GM23338 (cell line): Measurements from ENCODE around the gene CMTR1. TPM values are rescaled to one million over a fixed set of nuclear protein-coding genes. Genes with fewer than 3 reads are reported as not detected.

Experiments used
- ATAC-seq: fragments of 200-7000 bp; cut with Tn5 transposase; 3 replicates; pipeline ENCODE4 v1.9.1; 2020
- DNase-seq: peaks from one replicate; pipeline ENCODE4 v3.0.0-alpha.2; 2015; ENCODE audit warnings: low spot score
- H2AFZ ChIP-seq: fragments of 200-600 bp; sonication (generic); 2 replicates; pipeline ENCODE4 v1.8.0; 2016; ENCODE audit warnings: antibody characterized with exemption, mild to moderate bottlenecking, moderate library complexity
- H3F3A ChIP-seq: fragments of 200-600 bp; sonication (generic); replicated peaks from 2 replicates; pipeline ENCODE4 v1.8.0; 2017; ENCODE audit warnings: antibody characterized with exemption, mixed run types, low read depth
- H3K27ac ChIP-seq: fragments of 200-600 bp; sonication (generic); 2 replicates; pipeline ENCODE4 v1.6.1; 2016; ENCODE audit warnings: low read depth
- H3K27me3 ChIP-seq: fragments of 200-600 bp; sonication (generic); 2 replicates; pipeline ENCODE4 v1.8.0; 2016; ENCODE audit warnings: mild to moderate bottlenecking, mixed run types, moderate library complexity; ENCODE audit not compliant: insufficient read depth
- H3K36me3 ChIP-seq: fragments of 200-600 bp; sonication (generic); 2 replicates; pipeline ENCODE4 v1.8.0; 2016; ENCODE audit warnings: mild to moderate bottlenecking; ENCODE audit not compliant: insufficient read depth
- H3K4me1 ChIP-seq: fragments of 200-600 bp; sonication (generic); 2 replicates; pipeline ENCODE4 v1.8.0; 2016; ENCODE audit warnings: mild to moderate bottlenecking, moderate library complexity; ENCODE audit not compliant: insufficient read depth
- H3K4me2 ChIP-seq: fragments of 200-600 bp; sonication (generic); 2 replicates; pipeline ENCODE4 v1.7.1; 2017; ENCODE audit warnings: mixed run types
- H3K4me3 ChIP-seq: fragments of 200-600 bp; sonication (generic); 2 replicates; pipeline ENCODE4 v1.6.1; 2016; ENCODE audit warnings: mixed run types
- H3K79me2 ChIP-seq: fragments of 200-600 bp; sonication (generic); replicated peaks from 2 replicates; pipeline ENCODE4 v1.8.0; 2017; ENCODE audit warnings: mild to moderate bottlenecking; ENCODE audit not compliant: insufficient read depth
- H3K9me2 ChIP-seq: fragments of 200-600 bp; sonication (generic); 2 replicates; pipeline ENCODE4 v1.8.0; 2017; ENCODE audit not compliant: insufficient read depth
- H4K20me1 ChIP-seq: fragments of 200-600 bp; sonication (generic); replicated peaks from 2 replicates; pipeline ENCODE4 v1.8.0; 2017; ENCODE audit warnings: mild to moderate bottlenecking; ENCODE audit not compliant: insufficient read depth
- H3K27ac Mint-ChIP-seq: 2 replicates; pipeline ENCODE4 v1.8.0; 2020; ENCODE audit warnings: inconsistent platforms, mild to moderate bottlenecking, moderate library complexity, mixed read lengths
- H3K27me3 Mint-ChIP-seq: 3 replicates; pipeline ENCODE4 v1.8.0; 2022; ENCODE audit warnings: low read depth, mild to moderate bottlenecking, moderate library complexity, mixed read lengths, inconsistent platforms; ENCODE audit not compliant: insufficient read depth, poor library complexity
- H3K36me3 Mint-ChIP-seq: 3 replicates; pipeline ENCODE4 v1.8.0; 2021; ENCODE audit warnings: low read depth, mild to moderate bottlenecking, inconsistent platforms, moderate library complexity, mixed read lengths
- H3K4me1 Mint-ChIP-seq: 3 replicates; pipeline ENCODE4 v1.8.0; 2020; ENCODE audit warnings: mild to moderate bottlenecking, inconsistent platforms, mixed read lengths
- H3K4me3 Mint-ChIP-seq: 3 replicates; pipeline ENCODE4 v1.8.0; 2021; ENCODE audit warnings: moderate library complexity, mild to moderate bottlenecking, inconsistent platforms, mixed read lengths
- H3K9me3 Mint-ChIP-seq: 3 replicates; pipeline ENCODE4 v1.8.0; 2020; ENCODE audit warnings: moderate library complexity, mild to moderate bottlenecking, inconsistent platforms, mixed read lengths
- CREB1 ChIP-seq: fragments of 250-450 bp; sonication (Bioruptor Pico); IDR thresholded peaks from 2 replicates; pipeline ENCODE4 v1.5.0; 2020; ENCODE audit warnings: low read depth, mild to moderate bottlenecking, moderate library complexity
- EZH2phosphoT487 ChIP-seq: fragments of 200-600 bp; sonication (generic); IDR thresholded peaks from one replicate; pipeline ENCODE4 v1.8.1; 2018; ENCODE audit warnings: antibody characterized with exemption; ENCODE audit not compliant: unreplicated experiment
- NANOG ChIP-seq: IDR thresholded peaks from 2 replicates; pipeline ENCODE4 v1.6.1; 2016; ENCODE audit warnings: antibody characterized with exemption, borderline replicate concordance
- ZNF114 ChIP-seq: fragments of 250-450 bp; sonication (Bioruptor Pico); IDR thresholded peaks from 2 replicates; pipeline ENCODE4 v1.5.0; 2020; ENCODE audit warnings: mild to moderate bottlenecking, moderate library complexity
- ZNF331 ChIP-seq: fragments of 250-450 bp; sonication (Bioruptor Pico); IDR thresholded peaks from 2 replicates; pipeline ENCODE4 v1.5.0; 2020; ENCODE audit warnings: low read depth, mild to moderate bottlenecking, moderate library complexity
- polyA plus RNA-seq: library from polyadenylated mRNA; unstranded; fragments of >200 nt; fragmentation: Nextera tagmentation; extraction: Ambion mirVana; gene quantifications from 2 replicates; pipeline ENCODE4 v1.2.1, GENCODE V29; 2016
- total RNA-seq: library from RNA; depleted of rRNA; stranded (reverse); fragments of >200 nt; shearing (Covaris generic); gene quantifications from 2 replicates; pipeline ENCODE4 v1.2.3, GENCODE V29; 2014
- TF ChIP-seq, protein P1 (sequence below): fragments of 250-450 bp; sonication (Bioruptor Pico); IDR thresholded peaks from 2 replicates; pipeline ENCODE4 v1.5.0; 2020; ENCODE audit warnings: mild to moderate bottlenecking, moderate library complexity
- TF ChIP-seq, protein P2 (sequence below): IDR thresholded peaks from 2 replicates; pipeline ENCODE4 v1.6.1; 2016; ENCODE audit warnings: antibody characterized with exemption

CMTR1 gene
- total and polyA plus RNA-seq, 2 experiments from 2014 or later, result 7.3 to 36.4 TPM

DNA sequence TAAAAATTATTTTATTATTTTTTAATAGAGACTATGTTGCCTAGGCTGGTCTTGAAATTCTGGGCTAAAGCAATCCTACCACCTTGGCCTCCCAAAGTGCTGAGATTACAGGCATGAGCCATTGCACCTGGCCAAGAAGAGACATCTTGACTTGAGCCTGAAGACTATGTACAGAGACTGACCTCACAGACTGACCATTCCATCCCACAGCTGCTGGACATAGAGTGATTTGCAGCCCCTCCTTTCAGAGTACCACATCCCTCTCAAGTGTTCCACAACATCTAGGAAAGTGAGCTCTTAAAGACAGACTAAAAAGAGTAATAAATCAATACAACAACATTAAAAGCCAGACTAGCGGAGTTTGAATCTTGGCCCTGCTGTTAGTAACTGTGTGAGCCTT lies 40.2 kb upstream of the CMTR1 start (continued):
- TF ChIP-seq ZNF114, result no peak

DNA sequence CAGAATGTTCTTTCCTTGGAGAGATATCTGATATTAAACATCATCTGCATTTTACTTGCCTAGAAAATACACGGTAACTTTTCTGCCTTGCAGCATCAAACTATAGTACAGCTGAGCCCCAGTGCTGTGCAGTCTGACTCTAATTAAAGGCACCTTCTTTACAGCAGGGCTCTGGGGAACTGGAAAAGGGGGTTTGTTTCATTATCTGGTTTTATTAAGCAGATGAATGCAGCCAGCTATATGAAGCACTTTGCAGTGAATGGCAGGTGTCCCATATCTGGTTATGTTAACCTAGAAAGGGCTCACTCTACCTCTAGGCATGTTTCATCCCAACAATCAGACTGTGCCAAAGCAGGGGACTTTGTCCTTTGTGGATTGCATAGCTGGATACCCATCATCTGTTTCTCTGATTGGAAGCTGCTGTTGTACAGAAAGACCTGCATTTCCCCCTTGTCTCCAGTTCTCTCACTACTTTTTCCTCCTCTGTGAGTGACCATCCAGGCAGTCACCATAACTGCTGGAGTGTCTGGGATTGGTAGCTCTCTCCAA lies 39.6 kb upstream of the CMTR1 start:
- Mint-ChIP-seq H3K36me3 (peaks cover 5% of the 10 kb centered on the region; the same call in 1 of the 3 replicates), H3K4me3 (no peak overlapping the region), H3K9me3 (no peaks in the 10 kb centered on the region), H3K4me1 (no peaks in the 10 kb centered on the region), H3K27ac (no peak overlapping the region), H3K27me3 (no peaks in the 10 kb centered on the region)
- H3K27me3 ChIP-seq, result no peaks in the 10 kb centered on the region
- H3F3A ChIP-seq, result no peaks in the 10 kb centered on the region
- peaks cover 20% of the 10 kb centered on the region; the same call in 1 of the 2 replicates for H3K36me3 ChIP-seq
- H2AFZ ChIP-seq, result no peak overlapping the region
- H3K79me2 ChIP-seq, result no peaks in the 10 kb centered on the region
- H3K4me1 ChIP-seq, result no peaks in the 10 kb centered on the region
- H3K4me3 ChIP-seq, result no peak overlapping the region
- no peak for DNase-seq
- no peak overlapping the region for H3K4me2 ChIP-seq
- H4K20me1 ChIP-seq, result no peaks in the 10 kb centered on the region
- no peak overlapping the region for H3K27ac ChIP-seq
- TF ChIP-seq CREB1 (CRISPR knock-in tag), result no peak
- TF ChIP-seq, protein P1, sequence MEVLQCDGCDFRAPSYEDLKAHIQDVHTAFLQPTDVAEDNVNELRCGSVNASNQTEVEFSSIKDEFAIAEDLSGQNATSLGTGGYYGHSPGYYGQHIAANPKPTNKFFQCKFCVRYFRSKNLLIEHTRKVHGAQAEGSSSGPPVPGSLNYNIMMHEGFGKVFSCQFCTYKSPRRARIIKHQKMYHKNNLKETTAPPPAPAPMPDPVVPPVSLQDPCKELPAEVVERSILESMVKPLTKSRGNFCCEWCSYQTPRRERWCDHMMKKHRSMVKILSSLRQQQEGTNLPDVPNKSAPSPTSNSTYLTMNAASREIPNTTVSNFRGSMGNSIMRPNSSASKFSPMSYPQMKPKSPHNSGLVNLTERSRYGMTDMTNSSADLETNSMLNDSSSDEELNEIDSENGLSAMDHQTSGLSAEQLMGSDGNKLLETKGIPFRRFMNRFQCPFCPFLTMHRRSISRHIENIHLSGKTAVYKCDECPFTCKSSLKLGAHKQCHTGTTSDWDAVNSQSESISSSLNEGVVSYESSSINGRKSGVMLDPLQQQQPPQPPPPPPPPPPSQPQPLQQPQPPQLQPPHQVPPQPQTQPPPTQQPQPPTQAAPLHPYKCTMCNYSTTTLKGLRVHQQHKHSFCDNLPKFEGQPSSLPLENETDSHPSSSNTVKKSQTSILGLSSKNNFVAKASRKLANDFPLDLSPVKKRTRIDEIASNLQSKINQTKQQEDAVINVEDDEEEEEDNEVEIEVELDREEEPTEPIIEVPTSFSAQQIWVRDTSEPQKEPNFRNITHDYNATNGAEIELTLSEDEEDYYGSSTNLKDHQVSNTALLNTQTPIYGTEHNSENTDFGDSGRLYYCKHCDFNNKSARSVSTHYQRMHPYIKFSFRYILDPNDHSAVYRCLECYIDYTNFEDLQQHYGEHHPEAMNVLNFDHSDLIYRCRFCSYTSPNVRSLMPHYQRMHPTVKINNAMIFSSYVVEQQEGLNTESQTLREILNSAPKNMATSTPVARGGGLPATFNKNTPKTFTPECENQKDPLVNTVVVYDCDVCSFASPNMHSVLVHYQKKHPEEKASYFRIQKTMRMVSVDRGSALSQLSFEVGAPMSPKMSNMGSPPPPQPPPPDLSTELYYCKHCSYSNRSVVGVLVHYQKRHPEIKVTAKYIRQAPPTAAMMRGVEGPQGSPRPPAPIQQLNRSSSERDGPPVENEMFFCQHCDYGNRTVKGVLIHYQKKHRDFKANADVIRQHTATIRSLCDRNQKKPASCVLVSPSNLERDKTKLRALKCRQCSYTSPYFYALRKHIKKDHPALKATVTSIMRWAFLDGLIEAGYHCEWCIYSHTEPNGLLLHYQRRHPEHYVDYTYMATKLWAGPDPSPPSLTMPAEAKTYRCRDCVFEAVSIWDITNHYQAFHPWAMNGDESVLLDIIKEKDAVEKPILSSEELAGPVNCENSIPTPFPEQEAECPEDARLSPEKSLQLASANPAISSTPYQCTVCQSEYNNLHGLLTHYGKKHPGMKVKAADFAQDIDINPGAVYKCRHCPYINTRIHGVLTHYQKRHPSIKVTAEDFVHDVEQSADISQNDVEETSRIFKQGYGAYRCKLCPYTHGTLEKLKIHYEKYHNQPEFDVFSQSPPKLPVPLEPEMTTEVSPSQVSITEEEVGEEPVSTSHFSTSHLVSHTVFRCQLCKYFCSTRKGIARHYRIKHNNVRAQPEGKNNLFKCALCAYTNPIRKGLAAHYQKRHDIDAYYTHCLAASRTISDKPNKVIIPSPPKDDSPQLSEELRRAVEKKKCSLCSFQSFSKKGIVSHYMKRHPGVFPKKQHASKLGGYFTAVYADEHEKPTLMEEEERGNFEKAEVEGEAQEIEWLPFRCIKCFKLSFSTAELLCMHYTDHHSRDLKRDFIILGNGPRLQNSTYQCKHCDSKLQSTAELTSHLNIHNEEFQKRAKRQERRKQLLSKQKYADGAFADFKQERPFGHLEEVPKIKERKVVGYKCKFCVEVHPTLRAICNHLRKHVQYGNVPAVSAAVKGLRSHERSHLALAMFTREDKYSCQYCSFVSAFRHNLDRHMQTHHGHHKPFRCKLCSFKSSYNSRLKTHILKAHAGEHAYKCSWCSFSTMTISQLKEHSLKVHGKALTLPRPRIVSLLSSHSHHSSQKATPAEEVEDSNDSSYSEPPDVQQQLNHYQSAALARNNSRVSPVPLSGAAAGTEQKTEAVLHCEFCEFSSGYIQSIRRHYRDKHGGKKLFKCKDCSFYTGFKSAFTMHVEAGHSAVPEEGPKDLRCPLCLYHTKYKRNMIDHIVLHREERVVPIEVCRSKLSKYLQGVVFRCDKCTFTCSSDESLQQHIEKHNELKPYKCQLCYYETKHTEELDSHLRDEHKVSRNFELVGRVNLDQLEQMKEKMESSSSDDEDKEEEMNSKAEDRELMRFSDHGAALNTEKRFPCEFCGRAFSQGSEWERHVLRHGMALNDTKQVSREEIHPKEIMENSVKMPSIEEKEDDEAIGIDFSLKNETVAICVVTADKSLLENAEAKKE (CRISPR knock-in tag), result no peak
- no peak for TF ChIP-seq EZH2phosphoT487
- no peak for TF ChIP-seq ZNF331 (CRISPR knock-in tag)
- TF ChIP-seq ZNF114, result no peak
- TF ChIP-seq NANOG, result no peak
- TF ChIP-seq, protein P2, sequence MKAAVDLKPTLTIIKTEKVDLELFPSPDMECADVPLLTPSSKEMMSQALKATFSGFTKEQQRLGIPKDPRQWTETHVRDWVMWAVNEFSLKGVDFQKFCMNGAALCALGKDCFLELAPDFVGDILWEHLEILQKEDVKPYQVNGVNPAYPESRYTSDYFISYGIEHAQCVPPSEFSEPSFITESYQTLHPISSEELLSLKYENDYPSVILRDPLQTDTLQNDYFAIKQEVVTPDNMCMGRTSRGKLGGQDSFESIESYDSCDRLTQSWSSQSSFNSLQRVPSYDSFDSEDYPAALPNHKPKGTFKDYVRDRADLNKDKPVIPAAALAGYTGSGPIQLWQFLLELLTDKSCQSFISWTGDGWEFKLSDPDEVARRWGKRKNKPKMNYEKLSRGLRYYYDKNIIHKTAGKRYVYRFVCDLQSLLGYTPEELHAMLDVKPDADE, result no peak
- H3K9me2 ChIP-seq, result no peaks in the 10 kb centered on the region
- no peak for ATAC-seq
